ENCODE data around the gene TYK2.

GRCh38 chr19:10393137-10393536 lies 12.8 kb upstream of the TYK2 start:
- TF ChIP-seq EZH2 (IDR thresholded peaks at IDR 0.05; ENCODE audit: low read length) = no peak
- TF ChIP-seq, protein P1, sequence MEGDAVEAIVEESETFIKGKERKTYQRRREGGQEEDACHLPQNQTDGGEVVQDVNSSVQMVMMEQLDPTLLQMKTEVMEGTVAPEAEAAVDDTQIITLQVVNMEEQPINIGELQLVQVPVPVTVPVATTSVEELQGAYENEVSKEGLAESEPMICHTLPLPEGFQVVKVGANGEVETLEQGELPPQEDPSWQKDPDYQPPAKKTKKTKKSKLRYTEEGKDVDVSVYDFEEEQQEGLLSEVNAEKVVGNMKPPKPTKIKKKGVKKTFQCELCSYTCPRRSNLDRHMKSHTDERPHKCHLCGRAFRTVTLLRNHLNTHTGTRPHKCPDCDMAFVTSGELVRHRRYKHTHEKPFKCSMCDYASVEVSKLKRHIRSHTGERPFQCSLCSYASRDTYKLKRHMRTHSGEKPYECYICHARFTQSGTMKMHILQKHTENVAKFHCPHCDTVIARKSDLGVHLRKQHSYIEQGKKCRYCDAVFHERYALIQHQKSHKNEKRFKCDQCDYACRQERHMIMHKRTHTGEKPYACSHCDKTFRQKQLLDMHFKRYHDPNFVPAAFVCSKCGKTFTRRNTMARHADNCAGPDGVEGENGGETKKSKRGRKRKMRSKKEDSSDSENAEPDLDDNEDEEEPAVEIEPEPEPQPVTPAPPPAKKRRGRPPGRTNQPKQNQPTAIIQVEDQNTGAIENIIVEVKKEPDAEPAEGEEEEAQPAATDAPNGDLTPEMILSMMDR (optimal IDR thresholded peaks at IDR 0.05 in 1 of 3, IDR thresholded peaks at IDR 0.05 in 1 of 3, conservative IDR thresholded peaks at IDR 0.05 in 1 of 3; ENCODE audit: extremely low read depth in 1 of 3, insufficient read depth in 2 of 3, low read length in 3 of 3) = no peak

Measured in keratinocyte (primary cell).